Muscle of leg (tissue), 11 donors: ENCODE results near the gene PKD1L1. TPM values are rescaled to one million over a fixed set of nuclear protein-coding genes. Genes with fewer than 3 reads are reported as not detected.

Experiments used
- DNase-seq: peaks from one replicate; pipeline ENCODE4 v3.0.0; 2013
- H3K27ac ChIP-seq: one replicate; pipeline ENCODE4 v1.5.1; 2013; ENCODE audit warnings: mild to moderate bottlenecking, low read length, control low read depth
- H3K27me3 ChIP-seq: one replicate; pipeline ENCODE4 v1.6.1; 2013; ENCODE audit warnings: low read length; ENCODE audit not compliant: control insufficient read depth, insufficient read depth
- H3K36me3 ChIP-seq: one replicate; pipeline ENCODE4 v1.6.1; 2013; ENCODE audit warnings: low read length; ENCODE audit not compliant: control insufficient read depth, insufficient read depth
- H3K4me1 ChIP-seq: one replicate; pipeline ENCODE4 v1.6.1; 2013; ENCODE audit warnings: low read length; ENCODE audit not compliant: control insufficient read depth, insufficient read depth
- H3K4me3 ChIP-seq: one replicate; pipeline ENCODE4 v1.5.1; 2013; ENCODE audit warnings: low read length, control low read depth
- H3K9me3 ChIP-seq: replicated peaks from 2 replicates; pipeline ENCODE4 v1.6.1; 2013; ENCODE audit warnings: low read depth, low read length; ENCODE audit not compliant: control insufficient read depth
- WGBS: methylation state at CpG from one replicate; pipeline ENCODE4 v1.1.5; 2013; ENCODE audit warnings: missing lambda C conversion rate; ENCODE audit not compliant: insufficient coverage; 5-methylcytosine and 5-hydroxymethylcytosine counted together
- polyA plus RNA-seq, 8 donors: library from polyadenylated mRNA; unstranded; fragments of 120-200 nt; gene quantifications; one replicate each; pipeline versions ENCODE4 v1.2.1 to v1.2.3, GENCODE V29; 2013; ENCODE audit warnings: inconsistent platforms in 1 of 8, low replicate concordance in 1 of 8; ENCODE audit not compliant: insufficient read length in 8 of 8, insufficient read depth in 1 of 8
- total RNA-seq: library from RNA; stranded (reverse); fragments of 120-200 nt; gene quantifications from one replicate; pipeline ENCODE4 v1.2.4, GENCODE V29; 2013

PKD1L1 gene
- total and polyA plus RNA-seq, 9 donors = 0.27 to 1.9 (median 0.59) TPM

GRCh38 chr7:47786557-47787248, 161.6 kb downstream of the PKD1L1 start:
- Histone ChIP-seq H3K4me3 (no peak overlapping the region), H3K9me3 (no peaks in the 10 kb centered on the region), H3K4me1 (peaks cover 12% of the 10 kb centered on the region), H3K27me3 (no peaks in the 10 kb centered on the region), H3K27ac (peak overlapping the region; percentile 49), H3K36me3 (no peaks in the 10 kb centered on the region)
- DNase-seq = peak; percentile 85
- 15% methylated on average over 5 of the region's 11 CpGs for WGBS

GRCh38 chr7:47785923-47786556, 162.2 kb downstream of the PKD1L1 start:
- Histone ChIP-seq H3K27me3 (no peaks in the 10 kb centered on the region), H3K27ac (peak overlapping the region; percentile 49)
- 91% methylated on average over 4 of the region's 8 CpGs for WGBS

GRCh38 chr7:47783456-47784223, 164.6 kb downstream of the PKD1L1 start:
- peak; percentile 96 for DNase-seq
- WGBS = 82% methylated on average over 2 of the region's 5 CpGs
- H3K36me3 ChIP-seq = no peaks in the 10 kb centered on the region
- no peaks in the 10 kb centered on the region for H3K9me3 ChIP-seq
- peaks cover 12% of the 10 kb centered on the region for H3K4me1 ChIP-seq
- no peak overlapping the region for H3K4me3 ChIP-seq
- H3K27me3 ChIP-seq = no peaks in the 10 kb centered on the region
- H3K27ac ChIP-seq = peak overlapping the region; percentile 64

More at GRCh38 chr7:47785923-47786556, 162.2 kb downstream of the PKD1L1 start:
- no peak for DNase-seq
- peaks cover 12% of the 10 kb centered on the region for H3K4me1 ChIP-seq
- H3K9me3 ChIP-seq = no peaks in the 10 kb centered on the region
- H3K36me3 ChIP-seq = no peaks in the 10 kb centered on the region
- H3K4me3 ChIP-seq = no peak overlapping the region

- no peak for DNase-seq
- H3K27ac ChIP-seq = peak overlapping the region; percentile 64
- H3K4me3 ChIP-seq = no peak overlapping the region
- peaks cover 12% of the 10 kb centered on the region for H3K4me1 ChIP-seq
- H3K9me3 ChIP-seq = no peaks in the 10 kb centered on the region
- no peaks in the 10 kb centered on the region for H3K36me3 ChIP-seq
- H3K27me3 ChIP-seq = no peaks in the 10 kb centered on the region
- WGBS = no CpG with 5 or more reads among the region's 4 CpGs
These were observed 165.5 kb downstream of the PKD1L1 start for GRCh38 chr7:47782792-47783191.

- H3K36me3 ChIP-seq = no peaks in the 10 kb centered on the region
- peak; percentile 91 for DNase-seq
- H3K27me3 ChIP-seq = no peaks in the 10 kb centered on the region
- no peak overlapping the region for H3K27ac ChIP-seq
- H3K9me3 ChIP-seq = no peaks in the 10 kb centered on the region
- H3K4me3 ChIP-seq = no peak overlapping the region
- H3K4me1 ChIP-seq = peaks cover 12% of the 10 kb centered on the region
These were observed 166.2 kb downstream of the PKD1L1 start for GRCh38 chr7:47782022-47782421.

GRCh38 chr7:47780555-47780954, 167.7 kb downstream of the PKD1L1 start:
- H3K4me1 ChIP-seq = peaks cover 5% of the 10 kb centered on the region
- H3K9me3 ChIP-seq = no peaks in the 10 kb centered on the region
- H3K27ac ChIP-seq = no peak overlapping the region
- H3K36me3 ChIP-seq = no peaks in the 10 kb centered on the region
- H3K27me3 ChIP-seq = no peaks in the 10 kb centered on the region
- H3K4me3 ChIP-seq = no peak overlapping the region
- WGBS = no CpG with 5 or more reads among the region's 5 CpGs
- no peak for DNase-seq

GRCh38 chr7:47779341-47779771, 168.9 kb downstream of the PKD1L1 start:
- Histone ChIP-seq H3K9me3 (no peaks in the 10 kb centered on the region), H3K27ac (no peak overlapping the region), H3K27me3 (no peaks in the 10 kb centered on the region), H3K4me1 (peaks cover 3% of the 10 kb centered on the region), H3K36me3 (no peaks in the 10 kb centered on the region), H3K4me3 (no peak overlapping the region)
- 32% methylated on average over 3 of the region's 7 CpGs for WGBS
- no peak for DNase-seq

- no peak overlapping the region for H3K27ac ChIP-seq
- H3K27me3 ChIP-seq = no peaks in the 10 kb centered on the region
- H3K9me3 ChIP-seq = no peaks in the 10 kb centered on the region
- 80% methylated on average over 1 of the region's 4 CpGs for WGBS
- H3K4me3 ChIP-seq = no peak overlapping the region
- H3K4me1 ChIP-seq = no peaks in the 10 kb centered on the region
- no peak for DNase-seq
- H3K36me3 ChIP-seq = no peaks in the 10 kb centered on the region
These were observed 170.1 kb downstream of the PKD1L1 start for GRCh38 chr7:47778153-47778661.

GRCh38 chr7:47777531-47778152, 170.6 kb downstream of the PKD1L1 start:
- no peaks in the 10 kb centered on the region for H3K36me3 ChIP-seq
- no peak for DNase-seq
- no peaks in the 10 kb centered on the region for H3K27me3 ChIP-seq
- H3K9me3 ChIP-seq = no peaks in the 10 kb centered on the region
- no peaks in the 10 kb centered on the region for H3K4me1 ChIP-seq
- no CpG with 5 or more reads among the region's 1 CpG for WGBS
- no peak overlapping the region for H3K27ac ChIP-seq
- H3K4me3 ChIP-seq = no peak overlapping the region

GRCh38 chr7:47776335-47776734, 171.9 kb downstream of the PKD1L1 start:
- Histone ChIP-seq H3K27me3 (no peaks in the 10 kb centered on the region), H3K27ac (no peak overlapping the region), H3K9me3 (no peaks in the 10 kb centered on the region), H3K4me1 (peaks cover 2% of the 10 kb centered on the region), H3K36me3 (no peaks in the 10 kb centered on the region), H3K4me3 (no peak overlapping the region)
- WGBS = no CpG with 5 or more reads among the region's 1 CpG
- no peak for DNase-seq
